ENCODE measurements around the gene CCL17.
"Not testable (repeated sequence)": the region's sequence is repeated elsewhere in the genome, so short reads cannot be mapped to it uniquely, and the experiment has no call there.

Gene CCL17

GRCh38 chr16:57391708-57392107 is 12.9 kb upstream of the CCL17 start:
- Histone ChIP-seq H3K36me3 (no peaks in the 10 kb centered on the region), H3K4me1 (no peaks in the 10 kb centered on the region; the same call in 1 of the 2 replicates), H3K9me3 (no peaks in the 10 kb centered on the region; the same call in 1 of the 2 replicates), H3K27me3 (no peaks in the 10 kb centered on the region), H3K4me3 (ENCODE audit: low read depth, low read length) (no peak overlapping the region)
- DNase-seq, result no peak
- TF ChIP-seq CTCF (IDR thresholded peaks at IDR 0.05; ENCODE audit: low read depth, low read length), result no peak

- no peaks in the 10 kb centered on the region for H3K36me3 ChIP-seq
- no peak overlapping the region for H3K4me3 ChIP-seq (ENCODE audit: low read depth, low read length)
- no peaks in the 10 kb centered on the region for H3K27me3 ChIP-seq
- no peaks in the 10 kb centered on the region for H3K4me1 ChIP-seq
- H3K9me3 ChIP-seq, result no peaks in the 10 kb centered on the region; the same call in 1 of the 2 replicates
- DNase-seq, result no peak
- no peak for TF ChIP-seq CTCF (IDR thresholded peaks at IDR 0.05; ENCODE audit: low read depth, low read length)
These were observed 11.9 kb upstream of the CCL17 start for GRCh38 chr16:57392694-57393093.

GRCh38 chr16:57394444-57394843 is 10.1 kb upstream of the CCL17 start:
- DNase-seq, result no peak
- Histone ChIP-seq H3K27me3 (no peaks in the 10 kb centered on the region), H3K4me3 (ENCODE audit: low read depth, low read length) (no peak overlapping the region), H3K36me3 (no peaks in the 10 kb centered on the region), H3K9me3 (no peaks in the 10 kb centered on the region; the same call in 1 of the 2 replicates), H3K4me1 (no peaks in the 10 kb centered on the region)
- TF ChIP-seq CTCF (IDR thresholded peaks at IDR 0.05; ENCODE audit: low read depth, low read length), result no peak

- Histone ChIP-seq H3K27me3 (no peaks in the 10 kb centered on the region), H3K36me3 (no peaks in the 10 kb centered on the region), H3K9me3 (no peaks in the 10 kb centered on the region; the same call in 1 of the 2 replicates), H3K4me1 (no peaks in the 10 kb centered on the region), H3K4me3 (ENCODE audit: low read depth, low read length) (no peak overlapping the region)
- no peak for DNase-seq
- TF ChIP-seq CTCF (IDR thresholded peaks at IDR 0.05; ENCODE audit: low read depth, low read length), result no peak
These were observed 9.5 kb upstream of the CCL17 start for GRCh38 chr16:57395026-57395425.

- Histone ChIP-seq H3K4me1 (no peaks in the 10 kb centered on the region), H3K4me3 (ENCODE audit: low read depth, low read length) (no peak overlapping the region), H3K9me3 (no peaks in the 10 kb centered on the region; the same call in 1 of the 2 replicates), H3K27me3 (no peaks in the 10 kb centered on the region), H3K36me3 (no peaks in the 10 kb centered on the region)
- DNase-seq, result no peak
- no peak for TF ChIP-seq CTCF (IDR thresholded peaks at IDR 0.05; ENCODE audit: low read depth, low read length)
These were observed 7.8 kb upstream of the CCL17 start for GRCh38 chr16:57396786-57397185.

GRCh38 chr16:57397493-57397892 is 7.1 kb upstream of the CCL17 start:
- H3K9me3 ChIP-seq; H3K4me3 ChIP-seq (ENCODE audit: low read depth, low read length); H3K36me3 ChIP-seq; DNase-seq; H3K27me3 ChIP-seq; H3K4me1 ChIP-seq: not testable (repeated sequence)
